Natural killer cell (primary cell): ENCODE data around the gene PIK3IP1. TPM values are rescaled to one million over a fixed set of nuclear protein-coding genes. Genes with fewer than 3 reads are reported as not detected.

ENCODE experiments used
- ATAC-seq, 3 donors: fragments of 150-1000 bp in 2 of 3; fragments of 200-7000 bp in 1 of 3; cut with Tn5 transposase; 1 replicate in 1 of 3; 2 replicates in 2 of 3; pipeline ENCODE4 v1.10.0; 2021; ENCODE audit warnings: mild to moderate bottlenecking in 2 of 3, moderate library complexity in 2 of 3
- DNase-seq, 2 donors: peaks; one replicate each; pipeline versions ENCODE4 v3.0.0 to v3.0.0-alpha.2; 2013 to 2021; ENCODE audit warnings: mixed read lengths in 1 of 2
- H3K27ac ChIP-seq: one replicate; pipeline ENCODE4 v1.5.1; 2013; ENCODE audit warnings: mild to moderate bottlenecking, low read length
- H3K27me3 ChIP-seq: one replicate; pipeline ENCODE4 v1.6.1; 2013; ENCODE audit warnings: low read length; ENCODE audit not compliant: control insufficient read depth, insufficient read depth
- H3K36me3 ChIP-seq: one replicate; pipeline ENCODE4 v1.6.1; 2013; ENCODE audit warnings: low read length; ENCODE audit not compliant: control insufficient read depth, insufficient read depth
- H3K4me1 ChIP-seq: one replicate; pipeline ENCODE4 v1.6.1; 2013; ENCODE audit warnings: low read length; ENCODE audit not compliant: control insufficient read depth, insufficient read depth
- H3K4me3 ChIP-seq: one replicate; pipeline ENCODE4 v1.5.1; 2013; ENCODE audit warnings: low read length
- H3K9me3 ChIP-seq: one replicate; pipeline ENCODE4 v1.6.1; 2013; ENCODE audit warnings: low read length; ENCODE audit not compliant: control insufficient read depth, insufficient read depth
- H3K27ac Mint-ChIP-seq, 2 donors: one replicate each; pipeline ENCODE4 v1.8.0; 2022; ENCODE audit warnings: mild to moderate bottlenecking in 2 of 2, mixed read lengths in 2 of 2, moderate library complexity in 1 of 2
- H3K27me3 Mint-ChIP-seq, 2 donors: one replicate each; pipeline ENCODE4 v1.8.0; 2022; ENCODE audit warnings: low read depth in 2 of 2, mixed read lengths in 2 of 2
- H3K36me3 Mint-ChIP-seq: one replicate; pipeline ENCODE4 v1.8.0; 2022; ENCODE audit warnings: mixed read lengths
- H3K4me1 Mint-ChIP-seq, 2 donors: one replicate each; pipeline ENCODE4 v1.8.0; 2022; ENCODE audit warnings: mixed read lengths in 2 of 2
- H3K4me3 Mint-ChIP-seq: one replicate; pipeline ENCODE4 v1.8.0; 2022; ENCODE audit warnings: mild to moderate bottlenecking, moderate library complexity, mixed read lengths
- H3K9me3 Mint-ChIP-seq, 2 donors: one replicate each; pipeline ENCODE4 v1.8.0; 2022; ENCODE audit warnings: mixed read lengths in 2 of 2
- WGBS: methylation state at CpG from one replicate; pipeline ENCODE4 v1.1.7; 2013; ENCODE audit warnings: missing lambda C conversion rate; ENCODE audit not compliant: insufficient coverage; 5-methylcytosine and 5-hydroxymethylcytosine counted together
- intact Hi-C: fragments of 100-400 bp; cut with micrococcal nuclease; formaldehyde crosslinking; loops from one replicate; pipeline ENCODE4 v1.14.2; 2022
- total RNA-seq, 4 donors: library from RNA; stranded (reverse); fragments of 120-200 nt in 1 of 4; gene quantifications; one replicate each; pipeline versions ENCODE4 v1.2.3 to v1.2.4, GENCODE V29; 2013 to 2022
- TF ChIP-seq, protein P1 (sequence below): fragments of 200-600 bp; IDR thresholded peaks from one replicate; pipeline ENCODE4 v1.8.0; 2022; ENCODE audit warnings: antibody characterized with exemption

The PIK3IP1 gene, protein sequence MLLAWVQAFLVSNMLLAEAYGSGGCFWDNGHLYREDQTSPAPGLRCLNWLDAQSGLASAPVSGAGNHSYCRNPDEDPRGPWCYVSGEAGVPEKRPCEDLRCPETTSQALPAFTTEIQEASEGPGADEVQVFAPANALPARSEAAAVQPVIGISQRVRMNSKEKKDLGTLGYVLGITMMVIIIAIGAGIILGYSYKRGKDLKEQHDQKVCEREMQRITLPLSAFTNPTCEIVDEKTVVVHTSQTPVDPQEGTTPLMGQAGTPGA
- total RNA-seq = 100 to 1,000 TPM; 132 to 180 (median 161) TPM
- total RNA-seq (2013) = 113 TPM

GRCh38 chr22:31292236-31292989 lies at the start of gene PIK3IP1:
PIK3IP1 (minus strand) TSS chr22:31292488; CDS start chr22:31292344, 144 bp downstream.
- intact Hi-C loops = loop anchor here (1.0 to 5.0 kb wide), 2 partner anchors 21 to 1025 kb away; partner anchors contain the start of gene OSM
- Mint-ChIP-seq H3K36me3 (no peaks in the 10 kb centered on the region), H3K27me3 (no peaks in the 10 kb centered on the region), H3K27ac (peak within 1 kb of the TSS; percentile 99), H3K4me1 (peaks cover 38 to 39% of the 10 kb centered on the region in 2 donors), H3K9me3 (no peaks in the 10 kb centered on the region), H3K4me3 (peak within 1 kb of the TSS; percentile 99)
- Histone ChIP-seq H3K9me3 (no peaks in the 10 kb centered on the region), H3K27ac (peak within 1 kb of the TSS; percentile 99), H3K27me3 (no peaks in the 10 kb centered on the region), H3K36me3 (peaks cover 16% of the 10 kb centered on the region), H3K4me3 (peak within 1 kb of the TSS; percentile 98), H3K4me1 (peaks cover 51% of the 10 kb centered on the region)
- TF ChIP-seq, protein P1, sequence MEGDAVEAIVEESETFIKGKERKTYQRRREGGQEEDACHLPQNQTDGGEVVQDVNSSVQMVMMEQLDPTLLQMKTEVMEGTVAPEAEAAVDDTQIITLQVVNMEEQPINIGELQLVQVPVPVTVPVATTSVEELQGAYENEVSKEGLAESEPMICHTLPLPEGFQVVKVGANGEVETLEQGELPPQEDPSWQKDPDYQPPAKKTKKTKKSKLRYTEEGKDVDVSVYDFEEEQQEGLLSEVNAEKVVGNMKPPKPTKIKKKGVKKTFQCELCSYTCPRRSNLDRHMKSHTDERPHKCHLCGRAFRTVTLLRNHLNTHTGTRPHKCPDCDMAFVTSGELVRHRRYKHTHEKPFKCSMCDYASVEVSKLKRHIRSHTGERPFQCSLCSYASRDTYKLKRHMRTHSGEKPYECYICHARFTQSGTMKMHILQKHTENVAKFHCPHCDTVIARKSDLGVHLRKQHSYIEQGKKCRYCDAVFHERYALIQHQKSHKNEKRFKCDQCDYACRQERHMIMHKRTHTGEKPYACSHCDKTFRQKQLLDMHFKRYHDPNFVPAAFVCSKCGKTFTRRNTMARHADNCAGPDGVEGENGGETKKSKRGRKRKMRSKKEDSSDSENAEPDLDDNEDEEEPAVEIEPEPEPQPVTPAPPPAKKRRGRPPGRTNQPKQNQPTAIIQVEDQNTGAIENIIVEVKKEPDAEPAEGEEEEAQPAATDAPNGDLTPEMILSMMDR = peak; percentile 68
- ATAC-seq (peak; percentile 34 to 52 (median 34)), DNase-seq (peak; percentile 69 to 94)
- WGBS = 31% methylated on average over 18 of the region's 19 CpGs

DNA sequence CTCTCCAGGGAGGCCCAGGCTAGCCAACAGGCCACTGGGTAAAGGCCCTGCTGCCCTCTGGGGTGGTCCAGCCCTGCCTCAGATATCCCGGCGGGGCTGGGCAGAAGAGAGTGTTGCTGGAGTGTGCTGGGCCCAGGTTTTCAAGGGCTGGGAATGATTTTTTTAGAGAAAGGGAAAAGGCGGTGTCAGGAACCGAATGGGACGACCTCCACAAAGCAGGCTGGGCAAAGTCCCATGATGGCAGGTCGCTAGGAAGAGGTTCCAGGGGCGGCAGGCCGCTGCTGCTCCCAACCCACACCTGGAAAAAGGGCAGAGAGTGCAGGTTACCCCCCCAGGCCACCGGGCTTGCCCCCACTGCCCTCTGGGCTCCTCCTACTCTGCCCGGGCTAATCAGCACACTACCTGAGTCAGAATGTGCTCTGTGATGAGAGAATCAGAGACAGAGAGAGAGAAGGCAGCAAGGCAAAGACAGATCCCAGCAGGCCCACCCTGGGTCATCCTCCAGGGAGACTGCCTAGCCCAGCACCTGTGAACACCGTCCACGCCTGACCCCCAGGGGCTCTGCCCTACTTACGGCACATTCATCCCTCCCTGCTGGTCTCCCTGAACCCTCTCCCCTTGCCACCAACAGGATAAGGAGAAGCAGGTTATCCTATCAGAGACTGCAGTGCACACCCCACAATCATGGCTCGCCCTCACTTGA lies 49.2 kb upstream of the PIK3IP1 start:
- Histone ChIP-seq H3K27me3 (no peaks in the 10 kb centered on the region), H3K9me3 (no peaks in the 10 kb centered on the region), H3K4me1 (peaks cover 58% of the 10 kb centered on the region), H3K4me3 (no peak overlapping the region), H3K27ac (no peak overlapping the region), H3K36me3 (peaks cover 59% of the 10 kb centered on the region)
- ATAC-seq (no peak), DNase-seq (no peak)
- Mint-ChIP-seq H3K27ac (peak overlapping the region; percentile 51 to 82), H3K9me3 (no peaks in the 10 kb centered on the region), H3K4me3 (peak overlapping the region; percentile 51), H3K36me3 (no peaks in the 10 kb centered on the region), H3K4me1 (peaks cover 72 to 73% of the 10 kb centered on the region in 2 donors), H3K27me3 (no peaks in the 10 kb centered on the region)
- 93% methylated on average over 14 of the region's 14 CpGs for WGBS
- TF ChIP-seq, protein P1 = no peak
- intact Hi-C loops = loop anchor here (10.0 kb wide), 1 partner anchor 153 kb away; the partner anchor contains the start of gene SFI1

DNA sequence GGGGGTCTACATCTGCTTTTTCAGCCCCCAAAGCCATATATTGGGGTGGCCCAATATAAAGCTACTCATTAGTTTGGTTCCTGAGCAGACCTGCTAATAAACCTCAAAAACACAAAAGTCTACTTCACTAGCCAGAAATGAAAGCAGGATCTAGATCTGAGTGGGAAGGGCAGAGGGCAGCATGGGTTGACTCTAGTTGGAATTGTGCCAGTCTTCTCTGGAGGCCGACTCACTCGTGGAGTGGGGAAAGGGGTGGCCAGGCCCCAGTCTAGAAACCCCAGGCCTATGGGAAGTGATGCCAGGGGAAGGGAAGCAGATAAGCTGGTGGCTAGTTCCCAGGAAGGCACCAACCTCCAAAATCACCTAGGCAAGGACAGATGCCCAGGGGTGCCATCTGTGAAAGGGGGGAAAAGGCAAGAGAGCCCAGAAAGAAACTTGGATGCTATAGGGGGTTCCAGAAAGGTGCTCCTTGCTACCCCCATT lies 48.5 kb upstream of the PIK3IP1 start:
- intact Hi-C loops = loop anchor here (10.0 kb wide), 1 partner anchor 154 kb away; the partner anchor contains the start of gene SFI1
- no peaks in the 10 kb centered on the region for H3K9me3 ChIP-seq
- no peak overlapping the region for H3K27ac ChIP-seq
- no peaks in the 10 kb centered on the region for H3K9me3 Mint-ChIP-seq
- no peaks in the 10 kb centered on the region for H3K27me3 ChIP-seq
- H3K27ac Mint-ChIP-seq = peak overlapping the region; percentile 51 to 82
- H3K36me3 Mint-ChIP-seq = no peaks in the 10 kb centered on the region
- ATAC-seq (no peak), DNase-seq (no peak)
- peaks cover 61% of the 10 kb centered on the region for H3K36me3 ChIP-seq
- no peaks in the 10 kb centered on the region for H3K27me3 Mint-ChIP-seq
- TF ChIP-seq, protein P1 = no peak
- H3K4me3 ChIP-seq = no peak overlapping the region
- H3K4me1 Mint-ChIP-seq = peaks cover 76% of the 10 kb centered on the region in 2 donors
- peak overlapping the region; percentile 31 for H3K4me3 Mint-ChIP-seq
- H3K4me1 ChIP-seq = peaks cover 58% of the 10 kb centered on the region
- 43% methylated on average over 2 of the region's 2 CpGs for WGBS
